Measurements from ENCODE around the gene TTC34. TPM values are rescaled to one million over a fixed set of nuclear protein-coding genes. Genes with fewer than 3 reads are reported as not detected.

The TTC34 gene
- total RNA-seq, 4 donors from 2014 or later = 0.17 to 0.75 (median 0.27) TPM

DNA sequence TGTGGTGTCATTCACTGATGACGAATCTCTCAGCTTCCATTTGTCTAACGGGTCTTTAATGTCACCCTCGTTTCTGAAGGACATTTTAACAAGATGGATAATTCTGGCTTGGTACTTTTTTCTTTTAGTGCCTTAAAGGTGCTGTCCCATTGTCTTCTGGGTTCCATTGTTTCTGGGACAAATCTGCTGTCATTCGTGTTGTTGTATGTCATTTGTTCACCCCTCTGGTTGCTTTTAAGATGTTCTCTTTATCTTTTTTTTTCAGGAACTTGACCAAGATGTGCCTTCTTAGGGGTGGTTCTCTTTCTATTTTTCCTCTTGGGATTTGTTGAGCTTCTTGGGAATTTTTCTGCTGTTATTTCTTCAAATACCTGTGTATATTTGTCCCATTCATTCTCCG lies 154.7 kb downstream of the TTC34 start:
- TF ChIP-seq CTCF (IDR thresholded peaks at IDR 0.05; ENCODE audit: low read depth) = no peak

DNA sequence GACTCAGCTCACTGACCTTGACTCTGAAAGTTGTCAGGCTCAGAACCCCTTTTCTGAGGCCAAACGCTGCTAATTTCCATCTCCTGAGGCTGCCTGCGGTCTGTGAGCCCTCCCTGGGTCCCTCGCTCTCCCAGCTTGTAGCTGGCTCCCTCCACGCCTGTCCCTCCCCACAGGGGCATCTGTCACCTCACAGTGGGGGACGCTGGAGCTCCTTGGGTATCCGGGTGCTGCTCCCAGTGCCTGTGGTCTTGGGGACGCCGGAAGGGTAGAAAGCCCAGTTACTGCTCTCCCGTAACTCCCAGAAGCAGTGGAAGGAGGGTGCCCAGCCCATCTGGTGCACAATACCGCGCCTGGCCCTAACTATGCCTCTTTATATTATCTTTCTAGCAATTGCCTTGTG lies 155.7 kb downstream of the TTC34 start:
- TF ChIP-seq CTCF (IDR thresholded peaks at IDR 0.05; ENCODE audit: low read depth) = no peak

DNA sequence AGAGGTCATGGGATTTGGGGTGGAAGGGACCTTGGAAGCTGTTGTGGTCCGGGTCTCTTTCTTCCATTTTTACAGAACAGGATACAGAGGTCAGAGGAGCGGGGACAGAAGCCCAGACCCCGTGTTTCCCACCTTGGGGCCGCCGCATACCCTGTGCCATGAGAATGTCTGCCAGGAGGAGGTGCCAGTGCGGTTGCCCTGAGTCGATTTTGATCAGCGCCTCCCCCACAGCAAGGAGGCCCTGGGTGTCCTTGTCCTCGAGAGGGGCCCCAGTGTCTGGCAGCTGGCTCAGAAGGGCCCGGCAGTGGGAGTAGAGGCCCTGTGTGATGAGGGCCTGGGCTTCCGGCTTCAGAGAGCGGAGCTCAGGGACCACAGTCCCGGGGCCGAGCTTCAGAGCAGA lies 156.3 kb downstream of the TTC34 start:
- no peak for TF ChIP-seq CTCF (IDR thresholded peaks at IDR 0.05; ENCODE audit: low read depth)

- TF ChIP-seq CTCF (IDR thresholded peaks at IDR 0.05; ENCODE audit: low read depth) = no peak
Observed at GRCh38 chr1:2644591-2645101, 156.8 kb downstream of the TTC34 start.

DNA sequence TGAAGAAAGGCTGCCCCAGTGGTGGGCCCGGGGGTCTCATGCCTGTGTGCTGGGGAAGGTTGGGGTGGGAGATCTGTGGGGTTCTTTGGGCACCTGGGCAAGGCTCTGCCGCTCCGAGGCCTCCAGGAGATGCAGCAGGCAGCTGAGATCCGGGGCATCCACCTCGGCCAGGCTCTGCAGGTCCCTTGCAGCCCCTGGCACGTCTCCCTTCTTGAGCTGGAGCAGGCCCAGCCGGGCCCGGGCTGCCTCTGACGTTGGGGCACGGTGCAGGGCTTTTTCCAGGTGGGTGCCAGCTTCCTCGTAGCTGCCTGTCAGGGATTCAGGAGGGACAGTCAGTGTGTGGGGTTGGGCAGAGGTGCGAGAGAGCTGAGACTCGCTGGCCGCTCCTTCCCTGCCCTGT lies 157.3 kb downstream of the TTC34 start:
- no peak for TF ChIP-seq CTCF (IDR thresholded peaks at IDR 0.05; ENCODE audit: low read depth)

GRCh38 chr1:2643414-2644077 lies 157.9 kb downstream of the TTC34 start:
- no peak for TF ChIP-seq CTCF (IDR thresholded peaks at IDR 0.05; ENCODE audit: low read depth)

DNA sequence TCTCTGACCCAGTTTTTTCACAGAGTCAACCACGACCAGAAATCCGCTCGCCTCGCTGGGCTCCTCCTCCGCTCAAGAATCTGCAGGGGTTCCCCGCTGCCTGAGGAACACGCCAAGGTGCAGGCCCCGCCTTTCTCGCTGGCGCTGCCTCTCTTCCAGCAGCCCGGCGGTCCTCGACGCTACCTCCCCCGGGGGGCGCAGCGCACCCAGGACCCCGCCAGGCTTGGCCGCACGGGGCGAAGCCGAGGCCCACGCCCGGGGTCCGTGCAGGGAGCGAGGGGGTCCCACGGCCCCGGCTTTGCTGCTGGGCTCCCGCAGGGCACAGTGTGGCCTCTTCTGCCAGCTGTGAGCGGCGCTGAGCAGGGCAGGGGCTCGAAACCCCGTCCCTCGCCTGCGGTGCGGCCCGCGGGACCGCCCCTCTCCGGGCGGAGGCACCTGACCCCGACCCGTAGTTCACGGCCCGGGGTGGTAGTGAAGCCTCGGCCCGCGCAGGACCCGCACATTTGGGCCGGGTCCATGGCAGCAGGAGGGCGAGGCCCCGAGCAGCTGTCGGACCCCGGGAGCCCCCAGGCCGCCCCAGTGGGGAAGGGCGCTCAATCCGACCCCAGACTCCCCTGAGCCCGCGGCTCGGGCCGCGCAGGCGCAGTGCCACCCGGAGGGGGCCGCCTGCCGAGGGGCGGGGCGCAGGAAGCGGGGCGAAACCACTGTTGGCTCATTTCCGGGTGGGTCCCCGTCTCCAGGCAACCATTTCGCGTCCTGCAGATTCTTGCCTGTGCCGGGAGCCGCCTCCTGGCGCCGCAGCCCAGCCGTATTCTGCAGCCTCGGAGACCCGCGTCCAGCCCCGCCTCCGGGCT lies 158.7 kb downstream of the TTC34 start:
- no peak for TF ChIP-seq CTCF (IDR thresholded peaks at IDR 0.05; ENCODE audit: low read depth)

Data from subcutaneous adipose tissue (tissue), 4 donors.